HG03066 (cell line): ENCODE measurements around the gene COL20A1.
"Not testable (repeated sequence)": the region's sequence is repeated elsewhere in the genome, so short reads cannot be mapped to it uniquely, and the experiment has no call there.

Source experiments
- ATAC-seq: cut with Tn5 transposase; IDR thresholded peaks from one replicate; pipeline ENCODE4 v1.9.1; 2021; ENCODE audit warnings: low read depth; ENCODE audit not compliant: unreplicated experiment

The COL20A1 gene

GRCh38 chr20:63369724-63370617 is 77.0 kb downstream of the COL20A1 start:
- no peak for ATAC-seq

GRCh38 chr20:63370618-63371187 is 77.7 kb downstream of the COL20A1 start:
- ATAC-seq = no peak

GRCh38 chr20:63371291-63371865 is 78.4 kb downstream of the COL20A1 start:
- no peak for ATAC-seq

GRCh38 chr20:63372971-63373885 is 80.2 kb downstream of the COL20A1 start:
- no peak for ATAC-seq

- no peak for ATAC-seq
Measured at GRCh38 chr20:63373996-63374395, 81.0 kb downstream of the COL20A1 start.

- no peak for ATAC-seq
Measured at GRCh38 chr20:63374504-63374903, 81.5 kb downstream of the COL20A1 start.

- ATAC-seq = no peak
Measured at GRCh38 chr20:63375438-63375837, 82.5 kb downstream of the COL20A1 start.

- no peak for ATAC-seq
Measured at GRCh38 chr20:63376283-63377250, 83.6 kb downstream of the COL20A1 start.

GRCh38 chr20:63377256-63377941 is 84.4 kb downstream of the COL20A1 start:
- ATAC-seq = no peak

- no peak for ATAC-seq
Measured at GRCh38 chr20:63377951-63378381, 85.0 kb downstream of the COL20A1 start.

- no peak for ATAC-seq
Measured at GRCh38 chr20:63378626-63379025, 85.6 kb downstream of the COL20A1 start.

- no peak for ATAC-seq
Measured at GRCh38 chr20:63379296-63379695, 86.3 kb downstream of the COL20A1 start.

GRCh38 chr20:63379872-63380271 is 86.9 kb downstream of the COL20A1 start:
- not testable (repeated sequence) for ATAC-seq

GRCh38 chr20:63380346-63380870 is 87.4 kb downstream of the COL20A1 start:
- ATAC-seq = no peak

- no peak for ATAC-seq
Measured at GRCh38 chr20:63381781-63382431, 88.9 kb downstream of the COL20A1 start.

GRCh38 chr20:63382551-63383300 is 89.7 kb downstream of the COL20A1 start:
- no peak for ATAC-seq

- no peak for ATAC-seq
Measured at GRCh38 chr20:63383556-63383955, 90.6 kb downstream of the COL20A1 start.
